Erythroblast (primary cell): ENCODE results near the gene AGAP1.

Experiments used
- GATA1 ChIP-seq: IDR thresholded peaks from 2 replicates; pipeline ENCODE4 v1.6.1; 2011; ENCODE audit warnings: low read depth, mild to moderate bottlenecking, control low read depth, low read length, moderate library complexity
- POLR2A ChIP-seq: IDR thresholded peaks from 2 replicates; pipeline ENCODE4 v1.6.1; 2011; ENCODE audit warnings: mild to moderate bottlenecking, low read length

DNA sequence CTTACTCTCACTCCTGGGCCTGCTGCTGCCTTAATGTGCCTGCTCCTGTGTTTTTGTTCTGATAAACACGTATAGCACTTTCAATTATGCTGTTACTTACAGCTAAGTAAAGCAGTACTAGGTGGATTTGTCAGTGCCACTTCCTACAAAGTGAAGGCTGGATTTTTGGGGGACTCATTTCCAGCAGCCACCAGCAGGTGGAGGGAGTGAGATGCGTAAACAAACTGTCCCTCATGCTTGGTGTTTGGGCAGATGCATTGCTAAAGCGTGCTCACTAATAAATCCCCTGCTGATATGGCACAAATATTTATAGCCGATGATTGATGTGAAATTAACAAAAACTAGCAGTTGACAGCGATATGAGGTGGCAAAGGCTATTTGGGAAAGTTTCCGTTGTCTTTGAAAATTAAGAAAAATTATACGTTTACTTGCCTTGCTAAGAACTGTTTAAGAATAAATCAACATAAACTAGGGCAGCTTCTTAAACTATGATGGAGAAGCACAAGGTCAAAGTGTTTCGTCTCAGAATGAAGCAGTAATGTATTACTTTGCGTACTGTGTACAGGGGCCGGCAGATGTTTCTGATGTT is 101.7 kb downstream of the AGAP1 start:
- TF ChIP-seq POLR2A (no peak), GATA1 (no peak)
